ENCODE measurements around the gene IRF2. TPM values are rescaled to one million over a fixed set of nuclear protein-coding genes. Genes with fewer than 3 reads are reported as not detected.

Gene IRF2
- total and polyA plus RNA-seq, 2 donors (not counting 1 experiment from before 2014, with no cell fraction given): 67.8 to 68.2 TPM

DNA sequence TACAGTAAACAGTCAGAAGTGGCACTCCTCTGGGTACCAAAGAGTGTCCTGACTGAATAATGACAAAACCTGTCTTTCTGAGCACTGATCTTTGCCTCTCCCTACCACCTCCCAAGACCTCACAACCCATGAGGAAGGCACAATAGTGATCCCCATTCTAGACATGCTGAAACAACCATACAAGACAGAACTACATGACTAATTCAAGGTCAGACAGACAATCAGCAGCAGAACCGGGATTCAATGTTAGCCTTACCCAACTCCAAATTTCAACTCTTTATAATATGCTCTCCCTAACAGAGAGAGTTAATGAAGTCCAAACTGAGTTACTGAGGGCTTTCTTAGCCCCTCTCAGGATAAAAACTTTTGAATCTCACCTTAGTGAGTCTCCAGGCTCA is 71.0 kb downstream of the IRF2 start:
- Histone ChIP-seq H3K27ac (ENCODE audit: low read length in 2 of 2) (no peak overlapping the region), H3K36me3 (replicated peaks in 1 of 2; ENCODE audit: control extremely low read depth in 1 of 2, control insufficient read depth in 1 of 2, extremely low read depth in 1 of 2, insufficient read depth in 2 of 2, low read length in 1 of 2) (peaks cover 15 to 89% of the 10 kb centered on the region in 2 experiments), H3K27me3 (replicated peaks in 1 of 4; ENCODE audit: control extremely low read depth in 1 of 4, control insufficient read depth in 3 of 4, insufficient read depth in 4 of 4, low read length in 3 of 4) (no peaks in the 10 kb centered on the region), H2AFZ (ENCODE audit: insufficient read depth, low read depth, low read length, poor library complexity, severe bottlenecking) (no peak overlapping the region), H3K79me2 (ENCODE audit: control insufficient read depth, insufficient read depth, low read length) (peaks cover 84% of the 10 kb centered on the region), H3K9ac (ENCODE audit: low read length) (no peak overlapping the region), H3K4me1 (ENCODE audit: control insufficient read depth in 2 of 2, insufficient read depth in 2 of 2, low read length in 2 of 2) (peaks cover 20 to 21% of the 10 kb centered on the region in 2 donors), H3K9me3 (ENCODE audit: control extremely low read depth in 1 of 3, control insufficient read depth in 2 of 3, insufficient read depth in 1 of 3, low read length in 2 of 3) (no peaks in the 10 kb centered on the region), H3K4me2 (replicated peaks; ENCODE audit: low read depth, low read length, poor library complexity, severe bottlenecking) (no peak overlapping the region), H4K20me1 (ENCODE audit: control insufficient read depth, insufficient read depth, low read length, poor library complexity, severe bottlenecking) (peaks cover 62% of the 10 kb centered on the region), H3K4me3 (ENCODE audit: control extremely low read depth in 1 of 5, extremely low read depth in 1 of 5, insufficient read depth in 1 of 5, low read depth in 2 of 5, low read length in 4 of 5) (no peak overlapping the region)
- Mint-ChIP-seq H3K4me1 (peaks cover 40% of the 10 kb centered on the region), H3K9me3 (ENCODE audit: insufficient read depth) (no peaks in the 10 kb centered on the region), H3K27ac (no peak overlapping the region), H3K4me3 (no peak overlapping the region), H3K27me3 (no peaks in the 10 kb centered on the region)
- WGBS (ENCODE audit: insufficient coverage): no CpG with 5 or more reads among the region's 1 CpG
- ChIA-PET POLR2A (no interaction called here), CTCF (no interaction called here)
- no peak for TF ChIP-seq EZH2 (IDR thresholded peaks at IDR 0.05; ENCODE audit: borderline replicate concordance, insufficient read depth, low read depth, low read length, poor library complexity, severe bottlenecking)
- TF ChIP-seq, protein P1, sequence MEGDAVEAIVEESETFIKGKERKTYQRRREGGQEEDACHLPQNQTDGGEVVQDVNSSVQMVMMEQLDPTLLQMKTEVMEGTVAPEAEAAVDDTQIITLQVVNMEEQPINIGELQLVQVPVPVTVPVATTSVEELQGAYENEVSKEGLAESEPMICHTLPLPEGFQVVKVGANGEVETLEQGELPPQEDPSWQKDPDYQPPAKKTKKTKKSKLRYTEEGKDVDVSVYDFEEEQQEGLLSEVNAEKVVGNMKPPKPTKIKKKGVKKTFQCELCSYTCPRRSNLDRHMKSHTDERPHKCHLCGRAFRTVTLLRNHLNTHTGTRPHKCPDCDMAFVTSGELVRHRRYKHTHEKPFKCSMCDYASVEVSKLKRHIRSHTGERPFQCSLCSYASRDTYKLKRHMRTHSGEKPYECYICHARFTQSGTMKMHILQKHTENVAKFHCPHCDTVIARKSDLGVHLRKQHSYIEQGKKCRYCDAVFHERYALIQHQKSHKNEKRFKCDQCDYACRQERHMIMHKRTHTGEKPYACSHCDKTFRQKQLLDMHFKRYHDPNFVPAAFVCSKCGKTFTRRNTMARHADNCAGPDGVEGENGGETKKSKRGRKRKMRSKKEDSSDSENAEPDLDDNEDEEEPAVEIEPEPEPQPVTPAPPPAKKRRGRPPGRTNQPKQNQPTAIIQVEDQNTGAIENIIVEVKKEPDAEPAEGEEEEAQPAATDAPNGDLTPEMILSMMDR (IDR thresholded peaks at IDR 0.05): no peak
- ATAC-seq (ENCODE audit: low read depth) (no peak), DNase-seq (no peak)
- intact Hi-C loops (cut with micrococcal nuclease): no loop called here

DNA sequence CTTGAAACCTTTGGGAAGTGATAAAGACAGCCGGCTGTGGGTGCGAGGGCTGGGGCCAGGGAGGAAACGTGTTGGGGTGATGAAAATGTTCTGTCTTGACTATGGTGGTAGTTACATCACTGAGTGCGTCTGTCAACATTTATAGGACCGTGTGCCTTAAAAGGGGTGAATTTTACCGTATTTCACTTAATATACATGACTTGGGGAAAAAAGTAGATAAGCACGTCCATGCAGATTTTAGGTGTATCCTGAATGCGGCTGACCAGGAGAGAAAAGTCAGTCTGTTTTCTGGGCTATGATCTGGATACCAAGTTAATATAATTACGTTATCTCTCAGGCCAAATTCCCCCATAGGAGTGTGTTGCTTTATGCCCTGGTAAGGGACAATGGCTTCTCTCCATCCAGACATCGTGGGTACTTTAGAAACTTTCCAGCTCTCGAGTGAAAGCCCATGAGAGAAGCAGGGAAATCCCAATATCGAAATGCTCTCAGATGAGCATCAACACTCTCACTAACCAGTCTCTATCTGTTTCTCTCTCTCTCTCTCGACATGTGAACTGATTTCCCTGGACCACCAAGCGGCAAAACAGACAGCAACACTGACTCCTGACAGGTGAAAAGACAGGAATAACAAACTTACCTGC is 71.5 kb downstream of the IRF2 start:
- Histone ChIP-seq H3K4me1 (ENCODE audit: control insufficient read depth in 2 of 2, insufficient read depth in 2 of 2, low read length in 2 of 2) (peaks cover 14 to 17% of the 10 kb centered on the region in 2 donors), H3K79me2 (ENCODE audit: control insufficient read depth, insufficient read depth, low read length) (peaks cover 84% of the 10 kb centered on the region), H3K9me3 (ENCODE audit: control extremely low read depth in 1 of 3, control insufficient read depth in 2 of 3, insufficient read depth in 1 of 3, low read length in 2 of 3) (no peaks in the 10 kb centered on the region), H4K20me1 (ENCODE audit: control insufficient read depth, insufficient read depth, low read length, poor library complexity, severe bottlenecking) (peaks cover 58% of the 10 kb centered on the region), H3K27ac (ENCODE audit: low read length in 2 of 2) (no peak overlapping the region), H3K4me2 (replicated peaks; ENCODE audit: low read depth, low read length, poor library complexity, severe bottlenecking) (no peak overlapping the region), H2AFZ (ENCODE audit: insufficient read depth, low read depth, low read length, poor library complexity, severe bottlenecking) (no peak overlapping the region), H3K36me3 (replicated peaks in 1 of 2; ENCODE audit: control extremely low read depth in 1 of 2, control insufficient read depth in 1 of 2, extremely low read depth in 1 of 2, insufficient read depth in 2 of 2, low read length in 1 of 2) (peaks cover 17 to 88% of the 10 kb centered on the region in 2 experiments), H3K27me3 (replicated peaks in 1 of 4; ENCODE audit: control extremely low read depth in 1 of 4, control insufficient read depth in 3 of 4, insufficient read depth in 4 of 4, low read length in 3 of 4) (no peaks in the 10 kb centered on the region), H3K4me3 (ENCODE audit: control extremely low read depth in 1 of 5, extremely low read depth in 1 of 5, insufficient read depth in 1 of 5, low read depth in 2 of 5, low read length in 4 of 5) (no peak overlapping the region), H3K9ac (ENCODE audit: low read length) (no peak overlapping the region)
- Mint-ChIP-seq H3K4me1 (peaks cover 36% of the 10 kb centered on the region), H3K4me3 (no peak overlapping the region), H3K9me3 (ENCODE audit: insufficient read depth) (no peaks in the 10 kb centered on the region), H3K27me3 (no peaks in the 10 kb centered on the region), H3K27ac (no peak overlapping the region)
- DNase-seq (no peak), ATAC-seq (ENCODE audit: low read depth) (no peak)
- intact Hi-C loops (cut with micrococcal nuclease): no loop called here
- 79% methylated on average over 9 of the region's 14 CpGs for WGBS (ENCODE audit: insufficient coverage)
- CTCF ChIA-PET: no interaction called here
- TF ChIP-seq EZH2 (IDR thresholded peaks at IDR 0.05; ENCODE audit: borderline replicate concordance, insufficient read depth, low read depth, low read length, poor library complexity, severe bottlenecking): no peak
- TF ChIP-seq, protein P1 (IDR thresholded peaks at IDR 0.05): no peak
- POLR2A ChIA-PET: no interaction called here
